GM19468 (cell line): ENCODE data around the gene CEACAM1.
"Not testable (repeated sequence)": the region's sequence is repeated elsewhere in the genome, so short reads cannot be mapped to it uniquely, and the experiment has no call there.

ENCODE experiments used
- ATAC-seq: cut with Tn5 transposase; IDR thresholded peaks from one replicate; pipeline ENCODE4 v1.9.1; 2021; ENCODE audit warnings: mild to moderate bottlenecking, moderate library complexity, moderate number of reproducible peaks; ENCODE audit not compliant: unreplicated experiment; ENCODE audit errors: extremely low read depth

The CEACAM1 gene

DNA sequence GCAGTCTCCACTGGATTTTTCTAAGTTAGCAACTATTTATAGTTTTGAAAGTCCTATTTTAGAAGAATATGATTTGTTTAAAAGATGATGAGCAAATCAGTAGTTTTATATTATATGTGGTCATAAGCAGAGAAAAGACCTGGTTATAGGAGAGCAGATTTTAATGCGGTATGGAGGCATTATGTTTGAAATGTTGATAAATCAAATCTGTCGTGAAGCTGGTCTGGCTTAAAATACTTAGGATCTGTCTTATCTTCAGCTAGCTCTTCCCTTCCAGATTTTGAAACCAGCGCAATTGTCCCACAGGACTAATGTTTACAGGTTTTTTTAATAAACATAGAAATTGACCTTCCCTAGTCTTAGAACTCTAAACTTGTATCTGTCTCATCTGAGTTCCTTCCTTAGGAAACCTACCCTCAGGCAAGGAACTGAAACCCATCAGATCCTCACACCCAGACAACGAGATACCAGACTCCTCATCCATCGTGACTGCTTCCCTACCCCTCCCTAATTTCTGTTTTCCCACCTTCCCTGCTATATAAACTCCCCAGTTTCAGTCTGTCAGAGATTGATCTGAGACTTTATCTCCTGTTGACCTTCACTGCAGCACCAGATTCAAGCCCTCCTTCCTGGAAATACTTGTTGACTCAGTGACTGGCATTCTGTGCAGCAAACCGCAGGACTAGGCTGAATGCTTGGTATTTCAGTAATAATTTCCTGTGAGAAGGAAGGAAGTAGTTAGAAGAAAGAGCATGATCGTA lies 47.8 kb downstream of the CEACAM1 start:
- ATAC-seq = no peak

GRCh38 chr19:42479736-42480135 lies 48.5 kb downstream of the CEACAM1 start:
- no peak for ATAC-seq

DNA sequence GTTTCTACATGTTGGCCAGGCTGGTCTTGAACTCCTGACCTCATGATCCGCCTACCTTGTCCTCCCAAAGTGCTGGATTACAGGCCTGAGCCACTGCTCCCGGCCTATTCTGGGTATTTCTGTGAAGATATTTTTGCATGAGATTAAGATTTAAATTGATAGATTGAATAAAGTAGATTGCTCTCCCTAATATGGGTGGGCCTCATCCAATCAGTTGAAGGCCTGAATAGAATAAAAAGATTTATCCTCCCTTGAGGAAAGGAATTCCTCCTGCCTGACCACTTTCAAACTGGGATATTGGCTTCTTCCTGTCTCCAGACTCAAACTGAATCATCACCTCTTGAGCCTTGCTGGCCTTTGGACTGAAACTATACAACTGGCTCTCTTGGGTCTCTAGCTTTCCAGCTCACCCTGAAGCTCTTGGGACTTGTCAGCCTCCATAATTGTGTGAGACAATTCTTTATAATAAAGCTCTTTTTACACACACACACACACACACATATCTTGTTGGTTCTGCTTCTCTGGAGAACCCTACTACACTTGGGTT lies 49.4 kb downstream of the CEACAM1 start:
- ATAC-seq = no peak

DNA sequence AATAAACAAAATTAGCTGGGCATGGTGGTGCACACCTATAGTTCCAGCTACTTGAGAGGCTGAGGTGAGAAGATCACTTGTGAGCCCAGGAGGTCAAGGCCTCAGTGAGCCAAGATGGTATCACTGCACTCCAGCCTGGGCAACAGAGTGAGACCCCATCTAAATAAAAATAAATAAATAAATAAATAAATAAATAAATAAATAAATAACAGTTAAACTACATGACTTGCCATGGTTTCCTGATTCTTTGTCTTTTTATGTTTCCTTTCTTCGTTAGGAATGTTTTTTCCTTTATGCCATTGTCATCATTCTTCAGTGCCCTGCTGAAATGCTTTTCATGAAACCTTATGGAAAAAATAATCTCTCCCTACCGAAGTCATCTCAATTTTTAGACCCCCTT lies 50.3 kb downstream of the CEACAM1 start:
- ATAC-seq = no peak

- no peak for ATAC-seq
Measured at GRCh38 chr19:42477117-42477516, 51.2 kb downstream of the CEACAM1 start.

- ATAC-seq = no peak
Measured at GRCh38 chr19:42475366-42475765, 52.9 kb downstream of the CEACAM1 start.

GRCh38 chr19:42474743-42475142 lies 53.5 kb downstream of the CEACAM1 start:
- ATAC-seq = no peak

DNA sequence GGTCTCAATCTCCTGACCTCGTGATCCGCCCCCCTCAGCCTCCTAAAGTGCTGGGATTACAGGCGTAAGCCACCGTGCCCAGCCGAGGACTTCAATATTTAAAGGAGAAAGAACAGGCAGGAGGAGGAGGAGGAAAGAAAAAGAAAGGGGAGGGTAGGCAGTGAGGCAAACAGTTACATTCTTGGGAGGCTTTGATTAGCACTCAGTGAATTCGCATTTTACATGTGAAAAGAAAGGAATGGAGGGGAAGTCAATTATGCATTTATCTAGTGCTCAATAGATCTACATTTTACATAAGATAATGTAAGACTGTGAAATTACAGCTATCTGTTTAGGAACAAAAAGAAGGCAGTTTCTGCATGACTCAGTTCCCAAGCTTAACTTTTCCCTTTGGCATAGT lies 54.6 kb downstream of the CEACAM1 start:
- no peak for ATAC-seq

DNA sequence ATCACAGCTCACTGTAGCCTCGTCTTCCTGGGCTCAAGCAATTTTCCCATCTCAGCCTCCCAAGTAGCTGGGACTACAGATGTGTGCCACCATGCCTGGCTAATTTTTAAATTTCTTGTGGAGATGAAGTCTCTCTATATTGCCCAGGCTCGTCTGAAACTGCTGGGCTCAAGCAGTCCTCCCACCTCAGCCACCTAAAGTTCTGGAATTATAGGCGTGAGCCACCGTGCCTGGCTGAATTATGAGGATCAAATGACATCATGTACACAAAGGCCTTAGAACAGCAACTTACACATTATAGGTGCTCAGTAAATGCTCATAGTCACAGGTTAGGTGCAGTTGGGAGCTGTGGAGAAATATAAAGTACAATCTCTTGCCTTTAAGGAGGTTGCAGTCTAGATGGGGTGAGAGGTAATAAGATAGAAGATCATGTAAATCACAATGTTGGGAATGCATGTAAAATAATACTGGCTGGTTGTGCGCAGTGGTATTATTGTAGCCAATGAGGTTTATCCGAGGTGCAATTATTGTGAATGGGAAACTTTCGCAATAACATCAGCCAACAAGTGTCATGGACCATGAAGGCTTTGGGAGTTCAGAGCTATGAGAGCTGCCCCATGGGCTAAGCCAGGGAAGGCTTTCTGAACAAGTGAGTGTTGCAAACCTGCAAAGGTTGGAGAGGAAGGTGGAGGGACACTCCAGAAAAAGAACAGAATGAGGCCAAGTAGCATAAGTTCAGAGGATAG lies 55.7 kb downstream of the CEACAM1 start:
- no peak for ATAC-seq

DNA sequence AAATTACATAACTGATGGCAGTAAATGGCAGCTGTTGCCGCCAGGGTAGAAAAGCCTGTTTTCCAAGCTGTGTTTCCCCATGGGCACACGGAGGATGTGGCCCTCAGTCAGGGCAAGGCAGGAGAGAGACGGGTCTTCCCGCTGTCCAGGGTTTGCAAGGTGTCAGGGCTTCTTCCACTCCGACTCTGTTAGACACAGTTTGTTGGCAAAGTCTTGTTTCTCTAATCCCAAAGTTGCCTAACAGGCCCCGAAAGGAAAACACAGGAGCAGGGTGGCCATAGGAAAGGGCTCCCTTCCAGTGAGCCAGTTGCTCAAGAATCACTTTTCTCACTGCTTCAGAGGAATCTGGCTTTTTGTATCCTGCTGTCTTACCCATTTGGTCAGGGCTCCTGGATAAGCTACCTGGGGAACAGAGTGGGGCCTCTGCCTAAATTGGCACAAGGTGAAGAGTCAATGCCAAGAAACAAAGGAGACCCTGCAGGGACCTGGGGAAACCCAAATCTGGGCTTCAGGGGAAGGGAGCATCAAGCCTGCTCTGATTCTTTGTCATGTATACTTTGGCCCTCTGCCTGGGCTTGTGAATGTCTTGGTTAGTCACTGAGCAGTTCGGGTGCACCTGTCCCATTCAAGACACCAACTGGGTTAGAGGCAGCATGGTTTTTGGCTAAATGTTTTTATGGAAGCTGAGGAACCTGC lies 56.6 kb downstream of the CEACAM1 start:
- ATAC-seq = no peak

GRCh38 chr19:42469311-42470235 lies 58.7 kb downstream of the CEACAM1 start:
- ATAC-seq = no peak

GRCh38 chr19:42468273-42468796 lies 59.9 kb downstream of the CEACAM1 start:
- no peak for ATAC-seq

DNA sequence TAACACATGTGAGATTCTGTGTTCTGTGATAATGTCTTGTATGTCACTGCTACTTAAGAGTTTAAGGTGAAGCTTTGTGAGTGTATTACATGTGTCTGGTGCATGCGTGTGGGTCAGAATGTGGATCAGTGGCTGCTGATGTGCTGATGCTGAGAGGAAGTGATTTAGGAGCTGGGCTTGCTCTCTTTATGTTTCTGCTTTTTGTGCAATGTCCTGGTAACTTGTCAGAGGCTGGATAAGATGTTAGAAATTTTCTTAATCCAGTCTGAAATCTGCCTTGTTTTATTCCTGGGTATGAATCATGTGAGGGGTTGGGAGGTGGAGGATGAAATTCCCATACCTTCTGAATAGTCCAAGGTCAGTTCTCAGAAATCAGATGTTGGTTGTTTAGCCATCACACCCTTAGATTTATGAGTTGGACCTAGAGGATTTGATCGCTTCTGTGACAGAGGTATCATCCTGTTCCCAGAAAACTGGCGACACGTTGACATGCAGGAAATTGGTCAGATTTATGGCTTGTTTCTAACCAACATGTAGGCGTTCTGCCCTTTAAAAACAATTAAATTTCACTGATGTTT lies 61.0 kb downstream of the CEACAM1 start:
- ATAC-seq = no peak

DNA sequence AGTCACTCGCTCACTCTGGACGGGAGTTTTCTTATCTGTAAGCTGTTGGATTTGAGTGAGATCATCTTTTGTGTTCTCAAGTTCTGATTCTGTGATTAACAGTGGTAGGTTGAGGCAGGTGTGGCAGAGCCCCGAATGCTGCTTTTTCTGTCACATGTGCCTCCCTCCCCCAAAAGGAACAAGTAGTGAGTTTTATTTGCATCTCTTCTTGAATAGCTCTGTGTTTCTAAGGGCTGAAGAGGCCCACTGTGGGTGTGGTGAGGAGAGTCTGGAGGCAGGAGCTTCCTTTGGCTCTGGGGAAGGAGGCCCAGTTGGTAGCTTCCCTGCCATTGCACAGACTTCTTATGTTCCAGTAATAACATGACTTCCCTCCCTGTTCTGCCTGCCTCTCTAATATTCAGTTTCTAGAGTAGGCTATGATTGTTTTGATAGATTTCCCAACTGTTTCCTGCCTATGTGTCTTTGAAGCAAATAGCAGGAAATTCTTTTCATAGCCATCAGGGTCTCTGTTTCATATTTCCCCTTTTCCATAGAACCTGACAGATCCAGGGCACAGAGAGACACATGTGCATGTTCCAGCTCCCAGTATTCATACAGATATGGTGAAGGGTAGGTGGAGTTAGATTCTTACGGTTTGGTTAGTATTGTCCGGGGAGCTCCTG lies 61.6 kb downstream of the CEACAM1 start:
- ATAC-seq = no peak

DNA sequence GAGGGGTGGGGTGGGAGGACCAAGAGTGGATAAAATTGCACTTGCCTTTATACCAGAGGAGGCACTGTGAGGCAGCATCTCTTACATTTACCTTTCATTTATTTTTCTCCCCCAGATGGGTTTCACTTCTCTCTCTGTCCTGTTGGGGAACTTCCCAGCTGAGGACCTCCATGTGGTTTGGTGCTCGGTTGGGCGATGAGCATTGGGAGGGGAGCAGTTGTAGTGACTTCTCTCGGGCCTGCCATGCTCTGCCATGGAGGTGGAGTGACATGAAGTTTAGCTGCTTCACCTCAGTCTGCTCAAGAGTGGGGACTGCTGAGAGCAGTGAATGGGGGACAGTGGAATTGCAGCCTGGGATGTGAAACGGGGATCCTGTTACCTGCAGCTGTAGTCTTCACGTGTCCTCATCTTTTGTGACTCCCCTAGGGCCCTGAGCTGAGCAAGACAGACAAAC lies 62.4 kb downstream of the CEACAM1 start:
- ATAC-seq = peak; percentile 52

DNA sequence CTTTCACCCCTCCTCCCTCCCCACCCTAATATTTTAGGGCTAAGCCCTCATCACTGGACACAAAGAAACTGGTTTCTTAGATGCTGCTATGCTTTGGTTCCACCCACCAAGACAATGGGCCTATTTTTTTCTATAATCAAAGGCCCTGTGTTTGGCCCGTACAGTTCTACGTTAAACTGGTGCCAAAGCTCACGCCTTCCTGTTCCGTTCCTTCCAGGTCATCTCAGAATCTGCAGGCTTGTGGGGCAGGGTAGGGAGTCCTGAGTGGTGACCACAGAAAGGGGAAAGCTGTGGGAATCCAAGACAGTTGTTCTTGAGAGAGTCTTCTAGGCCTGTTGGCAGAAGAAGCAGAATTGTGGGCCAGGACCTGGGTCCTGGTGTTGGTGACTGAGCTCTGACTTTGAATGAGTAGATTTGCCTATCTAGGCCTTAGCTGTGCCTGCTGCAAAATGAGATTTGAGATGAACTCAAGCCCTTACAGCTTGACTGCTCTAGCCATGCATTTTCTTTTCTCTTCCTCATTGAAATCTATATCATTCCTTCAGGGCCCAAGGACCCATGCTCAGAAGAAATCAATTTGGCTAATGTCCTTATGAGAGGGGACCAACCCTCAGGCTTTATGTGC lies 66.5 kb downstream of the CEACAM1 start:
- ATAC-seq = no peak

DNA sequence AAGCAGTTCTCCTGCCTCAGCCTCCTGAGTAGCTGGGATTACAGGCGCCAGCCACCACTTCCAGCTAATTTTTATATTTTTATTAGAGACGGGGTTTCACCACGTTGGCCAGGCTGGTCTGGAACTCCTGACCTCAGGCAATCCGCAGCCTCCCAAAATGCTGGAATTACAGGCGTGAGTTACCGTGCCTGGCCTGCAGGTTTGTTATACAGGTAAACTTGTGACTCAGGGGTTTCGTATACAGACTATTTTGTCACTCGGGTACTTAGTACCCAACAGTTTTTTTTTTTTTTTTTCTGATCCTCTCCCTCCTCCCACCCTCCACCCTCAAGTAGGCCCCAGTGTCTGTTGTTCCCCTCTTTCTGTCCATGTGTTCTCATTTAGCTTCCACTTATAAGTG lies 67.0 kb downstream of the CEACAM1 start:
- ATAC-seq = not testable (repeated sequence)

- ATAC-seq = no peak
Measured at GRCh38 chr19:42459926-42460325, 68.4 kb downstream of the CEACAM1 start.
